ENCODE results near the gene CHAMP1. TPM values are rescaled to one million over a fixed set of nuclear protein-coding genes. Genes with fewer than 3 reads are reported as not detected.

Gene CHAMP1
- total RNA-seq, 1 experiment from 2014 or later = 13.9 TPM

DNA sequence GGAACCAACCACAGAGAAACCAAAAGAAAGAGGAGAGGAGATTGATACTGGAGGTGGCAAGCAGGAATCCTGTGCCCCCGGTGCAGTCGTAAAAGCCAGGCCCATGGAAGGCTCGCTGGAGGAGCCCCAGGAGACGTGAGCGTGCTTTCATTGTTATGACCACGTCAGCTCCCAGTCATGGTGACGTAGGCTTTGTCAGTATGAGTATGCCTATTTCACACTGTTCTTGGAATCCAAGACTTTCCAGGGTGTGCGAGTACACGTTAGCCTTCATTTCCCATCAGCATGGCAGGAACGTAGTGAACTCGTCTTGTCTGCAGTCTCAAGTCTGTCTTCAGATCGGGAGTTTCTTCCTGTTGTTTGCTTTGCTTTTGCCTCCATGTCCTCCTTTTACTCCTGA is 15.4 kb upstream of the CHAMP1 start:
- no peak for DNase-seq (ENCODE audit: low spot score)

DNA sequence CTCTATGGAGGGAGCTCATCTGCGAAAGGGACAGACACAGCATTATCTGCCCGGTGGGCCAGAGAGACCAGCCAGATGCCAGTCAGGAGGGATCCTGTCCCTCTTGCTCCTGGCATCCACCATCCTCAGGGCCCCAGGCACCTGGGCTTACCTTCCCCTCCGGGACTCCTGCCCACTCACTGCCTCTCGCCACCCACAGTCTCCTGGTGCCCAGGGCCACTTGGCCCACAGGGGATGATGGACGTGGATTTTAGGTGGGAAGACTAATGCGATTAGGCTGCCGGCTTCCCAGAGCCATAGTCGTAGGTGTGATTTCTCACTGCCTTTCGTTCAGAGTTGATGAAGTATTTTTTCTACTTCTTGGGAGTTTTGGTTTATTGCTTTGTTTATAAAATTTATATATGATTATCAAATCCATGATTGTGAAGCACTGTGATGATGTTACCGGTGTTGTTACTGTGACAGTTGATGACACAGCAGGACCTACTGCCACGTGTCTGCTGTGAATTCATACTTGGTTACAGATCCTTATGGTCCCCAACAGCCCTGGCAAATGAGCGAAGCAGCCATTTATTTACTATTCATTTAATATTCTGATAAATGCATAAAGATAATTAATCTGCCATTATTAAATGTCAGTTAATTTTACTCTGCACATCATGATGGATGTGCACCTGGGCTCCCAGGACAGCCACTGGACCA is 14.5 kb upstream of the CHAMP1 start:
- no peak for DNase-seq (ENCODE audit: low spot score)

DNA sequence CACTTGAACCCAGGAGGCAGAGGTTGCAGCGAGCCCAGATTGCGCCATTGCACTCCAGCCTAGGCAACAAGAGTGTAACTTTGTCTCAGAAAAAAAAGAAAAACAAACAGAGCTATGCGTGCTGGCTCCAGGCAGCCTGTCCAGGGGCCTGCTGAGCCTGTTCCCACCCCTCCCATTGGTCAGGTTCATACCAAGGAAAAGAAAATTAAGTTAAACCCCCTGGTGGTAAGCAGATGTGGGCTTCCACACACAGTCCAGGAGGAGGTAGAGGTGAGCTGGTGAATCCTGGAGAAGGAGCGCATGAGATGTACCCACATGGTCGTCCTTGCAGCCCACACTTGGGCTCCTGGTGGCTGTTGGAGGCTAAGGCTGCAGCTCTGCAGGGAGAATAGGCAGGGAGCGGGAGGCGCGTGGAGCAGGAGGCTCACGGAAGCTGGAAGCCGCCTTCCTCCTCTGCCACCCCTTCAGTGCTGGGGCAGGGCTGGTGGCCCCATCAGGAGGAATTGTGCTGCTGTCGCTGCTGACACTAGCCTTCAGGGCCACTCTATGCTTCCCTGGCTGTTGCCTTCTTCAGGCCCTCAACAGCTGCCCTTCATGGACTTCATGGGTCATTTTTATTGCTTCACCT is 10.5 kb upstream of the CHAMP1 start:
- no peak for DNase-seq (ENCODE audit: low spot score)

DNA sequence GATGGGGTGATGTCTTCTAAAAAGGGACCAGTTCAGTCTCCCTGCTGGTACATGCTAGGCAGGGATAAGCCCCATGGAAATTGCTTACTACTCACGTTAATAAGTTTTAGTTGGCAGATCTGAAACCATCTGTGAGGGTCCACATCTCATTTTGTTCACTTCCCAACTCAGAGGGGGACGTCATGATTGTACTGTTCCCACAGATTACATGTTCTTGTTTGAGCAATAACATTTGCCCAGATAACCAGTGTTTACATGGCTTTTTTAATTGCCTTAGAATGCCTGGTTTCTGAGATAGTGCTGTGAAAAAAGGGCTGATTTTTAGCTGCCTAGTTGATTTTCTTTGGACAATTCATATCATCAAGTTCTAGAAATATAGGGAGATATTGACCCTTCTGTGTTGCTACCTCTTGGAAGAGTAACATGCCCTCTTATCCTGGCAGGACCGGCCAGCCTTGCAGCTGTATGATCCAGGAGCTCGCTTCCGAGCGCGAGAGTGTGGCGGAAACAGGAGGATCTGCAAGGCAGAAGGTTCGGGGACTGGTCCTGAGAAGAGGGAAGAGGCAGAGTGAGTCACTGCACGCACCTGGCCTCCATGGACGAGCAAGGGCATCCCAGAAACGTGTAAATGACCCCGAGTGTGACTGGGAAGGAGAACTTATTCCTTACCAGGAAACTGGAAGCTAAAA is 9.8 kb upstream of the CHAMP1 start:
- DNase-seq (ENCODE audit: low spot score) = no peak

DNA sequence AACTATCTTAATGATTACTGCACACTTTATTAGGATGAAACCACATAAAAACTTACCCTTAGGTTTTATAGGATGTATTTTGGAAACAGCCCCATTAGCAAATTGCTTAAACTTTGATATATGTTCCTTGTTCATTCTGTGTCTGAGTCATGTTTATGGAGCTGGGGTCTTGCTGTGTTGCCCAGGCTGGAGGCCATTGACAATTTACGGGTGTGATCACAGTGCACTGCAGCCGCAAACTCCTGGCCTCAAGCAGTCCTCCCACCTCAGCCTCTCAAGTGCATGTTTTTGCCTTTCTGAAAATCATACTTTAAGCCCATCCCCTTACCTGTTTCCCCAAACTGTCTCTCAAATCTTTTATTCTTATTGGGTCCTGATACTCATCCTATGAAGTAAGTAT is 5.2 kb upstream of the CHAMP1 start:
- no peak for DNase-seq (ENCODE audit: low spot score)

DNA sequence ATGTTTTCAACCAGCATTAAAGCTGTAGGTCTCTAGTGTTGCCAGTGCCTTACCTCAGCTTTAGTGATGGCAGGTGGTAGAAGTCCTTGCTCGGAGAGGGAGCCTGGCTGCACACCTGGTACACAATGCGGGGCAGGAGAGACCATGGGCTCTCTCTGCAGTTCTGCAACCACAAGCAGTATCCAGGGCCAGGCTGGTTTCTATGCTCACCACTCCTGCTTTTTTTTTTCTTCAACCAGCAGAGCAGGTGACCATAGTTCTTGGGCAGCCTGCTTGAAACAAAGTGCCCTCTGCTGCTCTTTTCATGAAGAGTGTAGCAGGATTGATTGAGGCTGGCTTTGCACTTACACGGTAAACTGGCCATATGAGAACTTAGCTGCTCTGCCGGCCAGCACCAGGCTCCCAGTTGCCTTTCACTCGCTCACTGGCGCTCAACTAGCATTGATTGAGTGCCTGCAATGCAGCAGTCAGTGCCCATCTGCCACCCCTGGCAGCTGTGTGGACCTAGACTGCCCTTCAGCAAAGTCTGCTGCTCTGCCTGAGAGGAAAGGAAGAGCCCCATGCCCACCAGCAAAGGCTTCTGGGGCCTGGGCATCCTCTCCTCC is 4.4 kb upstream of the CHAMP1 start:
- no peak for DNase-seq (ENCODE audit: low spot score)

DNA sequence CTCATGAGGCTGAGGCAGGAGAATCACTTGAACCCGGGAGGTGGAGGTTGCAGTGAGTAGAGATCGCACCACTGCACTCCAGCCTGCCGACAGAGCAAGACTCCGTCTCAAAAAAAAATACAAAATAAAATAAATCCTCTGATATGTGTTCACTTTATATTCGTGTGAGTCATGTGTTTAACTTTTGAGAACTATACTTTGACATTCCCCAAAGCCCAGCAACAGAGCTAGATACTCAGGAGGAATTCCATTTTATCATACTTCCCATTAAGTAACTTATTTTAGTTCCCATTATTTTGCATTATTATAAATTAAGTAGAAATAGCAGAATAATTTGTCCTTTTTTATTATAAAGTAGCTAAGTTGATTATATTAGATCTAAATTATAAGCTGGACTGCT is 3.3 kb upstream of the CHAMP1 start:
- no peak for DNase-seq (ENCODE audit: low spot score)

DNA sequence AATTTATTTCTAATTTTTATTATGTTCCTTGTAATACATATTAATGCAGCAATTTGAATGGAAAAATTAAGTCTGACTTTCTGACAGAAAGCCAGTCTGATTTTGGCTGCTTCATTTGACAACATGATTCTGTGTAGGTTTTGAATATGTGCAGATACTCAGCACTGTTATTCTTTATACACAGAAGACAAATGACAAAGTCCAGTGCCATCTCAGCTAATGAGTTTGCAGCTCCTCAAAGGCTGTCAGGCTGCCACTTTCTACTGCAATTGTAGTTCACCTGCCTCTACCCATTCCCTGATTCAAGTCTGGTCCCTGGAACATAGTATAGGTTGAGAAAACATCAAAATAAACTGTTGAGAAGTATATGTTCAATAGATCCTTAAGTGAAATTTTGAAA is 2.9 kb upstream of the CHAMP1 start:
- DNase-seq (ENCODE audit: low spot score) = no peak

DNA sequence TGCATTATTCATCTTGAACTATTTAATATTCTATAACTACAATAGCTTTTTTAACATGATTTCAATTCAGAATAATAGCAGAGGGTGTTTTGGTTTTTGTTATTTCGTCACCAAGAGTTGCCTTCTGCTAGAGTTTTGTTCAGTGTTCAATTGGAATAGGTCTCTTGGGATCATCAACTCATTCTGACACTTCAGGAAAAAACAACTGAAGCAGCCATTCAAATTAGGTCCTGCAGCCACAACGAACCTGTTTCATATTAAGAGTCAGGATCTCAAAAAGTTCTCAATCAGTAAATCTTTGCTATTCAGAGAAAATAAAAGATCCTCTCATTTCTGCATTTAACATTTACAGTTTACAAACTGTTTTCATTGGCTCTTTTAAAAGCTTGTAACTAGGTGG is 2.4 kb upstream of the CHAMP1 start:
- DNase-seq (ENCODE audit: low spot score) = no peak

DNA sequence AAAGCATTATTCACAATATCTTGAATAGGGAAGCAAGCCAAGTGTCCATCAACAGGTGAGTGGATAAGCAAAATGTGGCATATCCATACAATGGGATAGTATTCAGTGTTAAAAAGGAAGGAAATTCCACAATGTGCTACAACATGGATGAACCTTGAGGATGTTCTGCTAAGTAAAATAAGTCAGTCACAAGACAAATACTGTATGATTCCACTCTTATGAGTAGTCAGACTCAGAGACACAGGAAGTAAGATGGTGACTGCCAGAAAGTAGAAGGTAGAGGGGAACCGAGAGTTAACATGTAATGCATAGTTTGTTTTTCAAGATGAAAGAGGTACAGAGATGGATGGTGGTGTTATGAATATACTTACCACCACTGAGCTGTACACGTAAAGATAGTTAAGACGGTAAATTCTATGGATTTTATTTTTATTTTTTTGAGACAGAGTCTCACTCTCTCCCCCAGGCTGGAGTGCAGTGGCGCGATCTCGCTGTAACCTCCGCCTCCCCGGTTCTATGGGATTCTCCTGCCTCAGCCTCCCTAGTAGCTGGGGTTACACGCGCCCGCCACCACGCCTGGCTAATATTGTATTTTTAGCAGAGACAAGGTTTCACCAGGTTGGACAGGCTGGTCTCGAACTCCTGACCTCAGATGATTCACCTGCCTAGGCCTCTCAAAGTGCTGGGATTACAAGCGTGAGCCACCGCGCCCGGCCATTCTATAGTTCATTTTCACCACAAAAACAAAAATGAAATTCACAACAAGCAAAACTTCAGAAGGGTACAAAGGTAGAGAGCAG is 1.0 kb upstream of the CHAMP1 start:
- no peak for DNase-seq (ENCODE audit: low spot score)

DNA sequence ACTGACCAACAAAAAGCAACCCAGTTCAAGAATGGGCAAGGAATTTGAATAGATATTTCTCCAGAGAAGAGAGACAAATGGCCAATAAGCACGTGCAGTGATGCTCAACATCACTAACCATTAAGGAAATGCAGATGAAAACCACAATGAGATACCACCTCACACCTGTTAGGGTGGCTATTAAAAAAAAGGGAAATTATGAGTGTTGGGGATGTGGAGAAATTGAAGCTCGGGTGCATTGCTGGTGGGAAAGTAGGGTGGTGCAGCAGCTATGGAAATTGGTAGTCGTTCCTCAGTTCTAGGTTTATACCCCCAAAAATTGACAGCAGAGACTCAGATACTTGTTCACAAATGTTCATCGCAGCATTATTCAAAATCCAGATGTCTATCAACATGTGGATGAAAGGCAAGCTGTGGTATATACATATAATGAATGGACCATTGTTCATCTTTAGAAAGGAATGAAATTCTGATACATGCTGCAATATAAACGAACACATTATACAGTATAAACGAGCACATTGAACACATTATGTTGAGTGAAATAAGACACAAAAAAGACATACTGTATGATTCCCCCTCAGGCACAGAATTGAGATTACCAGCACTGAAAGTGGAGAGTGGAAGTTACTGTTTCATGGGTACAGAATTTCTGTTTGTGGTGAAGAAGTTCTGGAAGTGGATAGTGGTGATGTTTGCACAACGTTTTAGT is 927 bp downstream of the CHAMP1 start:
- no peak for DNase-seq (ENCODE audit: low spot score)

DNA sequence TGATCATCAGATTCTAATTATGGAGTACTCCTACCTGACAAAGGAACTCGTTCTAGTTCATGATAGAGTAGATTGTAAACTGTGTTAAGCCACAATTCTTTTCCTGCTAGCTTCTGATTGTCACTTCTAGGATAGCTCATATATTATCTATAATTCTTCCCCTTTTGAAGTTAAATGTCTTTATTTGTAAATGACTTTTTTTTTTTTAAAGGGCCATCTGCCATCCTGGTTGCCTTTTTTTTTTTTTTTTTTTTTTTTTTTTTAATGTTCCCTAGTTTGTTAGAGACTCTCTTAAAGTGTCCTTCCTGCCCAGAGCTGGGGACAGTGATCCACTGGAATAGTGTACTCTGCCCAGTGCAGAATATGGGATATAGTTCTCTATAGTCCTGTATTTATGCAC is 4.3 kb downstream of the CHAMP1 start:
- no peak for DNase-seq (ENCODE audit: low spot score)

DNA sequence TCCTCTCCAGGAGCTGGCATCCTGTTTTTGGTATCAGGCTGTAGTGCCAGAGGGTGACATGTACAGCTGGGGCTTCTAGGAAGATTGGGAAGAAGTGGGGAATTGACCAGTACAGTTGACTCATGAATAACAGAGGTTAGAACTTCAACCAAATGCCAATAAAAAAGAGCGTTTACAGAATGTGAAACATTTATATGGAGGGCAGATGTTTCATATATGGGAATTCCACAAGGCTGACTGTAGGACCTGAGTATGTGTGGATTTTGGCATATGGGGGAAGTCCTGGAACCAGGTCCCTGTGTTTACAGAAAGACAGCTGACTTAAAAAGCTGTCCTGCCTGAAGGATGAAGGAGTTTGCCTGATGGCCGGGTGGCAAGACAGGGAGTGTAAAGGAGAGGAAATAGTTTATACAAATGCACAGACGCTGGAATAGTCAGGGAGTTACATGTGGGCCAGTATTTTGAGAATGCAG is 5.2 kb downstream of the CHAMP1 start:
- no peak for DNase-seq (ENCODE audit: low spot score)

DNA sequence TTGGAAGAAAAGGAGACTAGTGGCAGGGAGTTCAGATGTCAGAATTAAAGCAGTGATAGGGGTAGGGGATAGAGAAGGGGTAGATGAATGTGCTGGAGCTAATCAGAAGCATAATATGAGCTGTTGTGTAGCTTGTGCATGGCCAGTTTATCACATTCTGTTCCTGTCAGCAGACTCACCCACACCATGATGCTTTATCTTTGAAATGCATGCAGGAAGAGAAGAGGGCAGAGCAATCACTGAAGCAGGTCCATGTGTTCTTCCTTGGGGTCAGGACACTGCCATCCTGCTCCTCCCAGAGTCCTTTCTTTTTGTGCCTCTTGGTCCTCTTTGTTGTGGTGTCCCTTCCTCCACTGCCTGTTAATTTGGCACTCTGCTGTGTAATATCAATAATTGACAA is 5.8 kb downstream of the CHAMP1 start:
- DNase-seq (ENCODE audit: low spot score) = no peak

DNA sequence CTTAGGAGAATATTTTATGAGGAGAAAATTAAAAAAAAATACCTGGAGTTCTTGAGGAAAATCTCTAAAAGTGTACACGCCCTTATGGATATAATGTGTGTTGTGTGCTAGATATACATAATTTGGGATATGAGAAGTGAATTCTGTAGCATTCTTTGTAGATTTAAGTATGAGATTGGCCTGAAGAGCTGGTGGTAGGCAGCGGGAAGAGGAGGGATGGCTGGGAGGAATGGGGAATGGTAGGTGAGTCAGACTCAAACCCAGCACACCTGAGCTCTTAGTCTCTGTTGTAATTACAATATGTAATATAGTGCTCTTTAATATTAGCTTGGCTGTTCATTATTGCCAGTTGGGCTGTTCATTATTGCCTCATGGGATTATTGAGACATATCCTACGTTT is 7.0 kb downstream of the CHAMP1 start:
- DNase-seq (ENCODE audit: low spot score) = no peak

DNA sequence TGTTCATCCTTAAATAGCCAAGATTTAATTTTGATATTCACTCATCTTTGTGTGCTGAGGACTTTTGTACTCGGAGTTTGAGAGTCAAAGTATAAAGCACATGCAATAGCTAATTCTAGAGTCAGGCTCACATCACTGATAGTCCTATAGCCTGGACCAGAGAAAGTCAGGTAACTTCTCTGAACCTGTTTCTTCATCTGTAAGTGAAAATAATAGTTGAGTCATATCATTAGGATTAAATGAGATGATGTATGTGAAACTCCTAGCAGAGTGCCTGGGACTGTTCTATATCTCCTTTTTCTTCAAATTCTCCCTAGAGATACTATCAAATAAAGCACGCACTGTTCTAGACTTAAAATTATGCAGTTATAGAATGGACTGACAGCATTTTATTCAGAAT is 9.0 kb downstream of the CHAMP1 start:
- DNase-seq (ENCODE audit: low spot score) = no peak

DNA sequence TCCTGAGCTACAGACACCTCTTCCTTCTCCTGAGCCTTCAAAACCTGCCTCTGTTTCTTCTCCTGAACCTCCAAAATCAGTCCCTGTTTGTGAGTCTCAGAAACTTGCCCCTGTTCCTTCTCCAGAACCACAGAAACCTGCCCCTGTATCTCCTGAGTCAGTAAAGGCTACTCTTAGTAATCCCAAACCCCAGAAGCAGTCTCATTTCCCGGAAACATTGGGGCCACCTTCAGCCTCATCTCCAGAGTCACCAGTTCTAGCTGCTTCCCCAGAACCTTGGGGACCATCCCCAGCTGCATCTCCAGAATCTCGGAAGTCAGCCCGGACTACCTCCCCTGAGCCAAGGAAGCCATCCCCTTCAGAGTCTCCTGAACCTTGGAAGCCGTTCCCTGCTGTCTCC is 10.0 kb downstream of the CHAMP1 start:
- no peak for DNase-seq (ENCODE audit: low spot score)

DNA sequence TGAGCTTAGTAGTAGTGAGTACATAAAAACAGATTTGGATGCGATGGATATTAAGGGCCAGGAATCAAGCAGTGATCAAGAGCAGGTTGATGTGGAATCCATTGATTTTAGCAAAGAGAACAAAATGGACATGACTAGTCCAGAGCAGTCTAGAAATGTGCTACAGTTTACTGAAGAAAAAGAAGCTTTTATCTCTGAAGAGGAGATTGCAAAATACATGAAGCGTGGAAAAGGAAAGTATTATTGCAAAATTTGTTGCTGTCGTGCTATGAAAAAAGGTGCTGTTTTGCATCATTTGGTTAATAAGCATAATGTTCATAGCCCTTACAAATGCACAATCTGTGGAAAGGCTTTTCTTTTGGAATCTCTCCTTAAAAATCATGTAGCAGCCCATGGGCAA is 11.4 kb downstream of the CHAMP1 start:
- no peak for DNase-seq (ENCODE audit: low spot score)

DNA sequence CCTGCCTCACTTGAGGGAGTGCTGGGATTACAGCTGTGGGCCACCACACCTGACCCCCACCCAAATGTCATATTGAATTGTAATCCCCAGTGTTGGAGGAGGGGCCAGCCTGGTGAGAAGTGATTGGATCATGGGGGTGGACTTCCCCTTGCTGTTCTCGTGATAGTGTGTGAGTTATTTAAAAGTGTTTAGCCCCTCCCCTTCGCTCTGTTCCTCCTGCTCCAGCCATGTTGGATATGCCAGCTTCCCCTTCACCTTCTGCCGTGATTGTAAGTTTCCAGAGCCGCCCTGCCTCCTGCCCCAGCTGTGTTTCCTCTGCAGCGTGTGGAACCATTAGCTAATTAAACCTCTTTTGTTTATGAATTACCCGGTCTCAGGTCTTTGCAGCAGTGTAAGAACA is 13.7 kb downstream of the CHAMP1 start:
- DNase-seq (ENCODE audit: low spot score) = no peak

DNA sequence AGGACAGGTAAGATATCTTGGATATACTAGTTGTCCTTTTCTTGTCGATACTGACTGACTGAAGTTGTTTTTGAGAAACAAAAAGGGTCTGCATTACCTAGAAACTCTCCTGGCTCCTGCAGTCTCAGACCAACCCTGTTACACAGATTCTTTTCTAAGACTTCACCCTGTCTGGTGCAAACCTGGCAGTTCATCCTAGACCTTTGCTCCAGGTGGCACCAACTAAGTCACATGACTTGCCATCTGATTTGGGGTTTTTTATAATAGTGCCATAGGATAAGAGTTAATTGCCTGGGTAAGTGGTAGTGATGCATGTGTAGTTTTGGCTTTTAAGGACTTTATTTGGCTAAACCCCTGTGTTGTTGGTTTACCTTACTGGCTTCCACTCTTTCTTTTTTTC is 14.3 kb downstream of the CHAMP1 start:
- DNase-seq (ENCODE audit: low spot score) = no peak

DNA sequence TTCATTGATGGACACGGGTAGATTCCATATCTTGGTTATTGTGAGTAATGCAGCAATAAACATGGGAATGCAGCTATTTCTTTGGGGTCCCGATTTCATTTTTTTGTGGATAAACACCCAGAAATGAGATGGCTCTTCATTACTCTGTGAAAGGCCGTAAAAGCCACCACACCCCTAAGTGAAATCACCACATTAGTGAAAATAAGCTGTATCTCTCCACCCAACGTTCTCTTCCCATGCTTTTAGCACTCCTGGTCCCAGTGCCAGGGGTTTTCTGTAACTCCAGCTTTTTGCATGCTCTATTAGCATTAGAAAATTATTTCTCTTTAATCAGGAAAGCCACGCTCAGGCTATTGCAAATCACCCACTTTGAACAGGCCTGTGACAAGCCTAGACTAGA is 15.8 kb downstream of the CHAMP1 start:
- no peak for DNase-seq (ENCODE audit: low spot score)
